Skin epidermis (tissue), 12 donors: ENCODE data around the gene CDIPT.
"Not testable (repeated sequence)": the region's sequence is repeated elsewhere in the genome, so short reads cannot be mapped to it uniquely, and the experiment has no call there.

Experiments used
- H3K27ac ChIP-seq, 21 experiments: fragments of 200-600 bp; sonication (generic) in 11 of 21; one replicate each; pipeline ENCODE4 v1.5.0; 2020; ENCODE audit warnings: mild to moderate bottlenecking in 3 of 21, inconsistent platforms in 2 of 21, moderate library complexity in 2 of 21
- H3K4me3 ChIP-seq, 7 experiments: fragments of 200-600 bp; sonication (generic) in 2 of 7; one replicate each; pipeline ENCODE4 v1.5.0; 2020; ENCODE audit warnings: inconsistent platforms in 2 of 7, mild to moderate bottlenecking in 2 of 7, moderate library complexity in 1 of 7

Gene CDIPT

DNA sequence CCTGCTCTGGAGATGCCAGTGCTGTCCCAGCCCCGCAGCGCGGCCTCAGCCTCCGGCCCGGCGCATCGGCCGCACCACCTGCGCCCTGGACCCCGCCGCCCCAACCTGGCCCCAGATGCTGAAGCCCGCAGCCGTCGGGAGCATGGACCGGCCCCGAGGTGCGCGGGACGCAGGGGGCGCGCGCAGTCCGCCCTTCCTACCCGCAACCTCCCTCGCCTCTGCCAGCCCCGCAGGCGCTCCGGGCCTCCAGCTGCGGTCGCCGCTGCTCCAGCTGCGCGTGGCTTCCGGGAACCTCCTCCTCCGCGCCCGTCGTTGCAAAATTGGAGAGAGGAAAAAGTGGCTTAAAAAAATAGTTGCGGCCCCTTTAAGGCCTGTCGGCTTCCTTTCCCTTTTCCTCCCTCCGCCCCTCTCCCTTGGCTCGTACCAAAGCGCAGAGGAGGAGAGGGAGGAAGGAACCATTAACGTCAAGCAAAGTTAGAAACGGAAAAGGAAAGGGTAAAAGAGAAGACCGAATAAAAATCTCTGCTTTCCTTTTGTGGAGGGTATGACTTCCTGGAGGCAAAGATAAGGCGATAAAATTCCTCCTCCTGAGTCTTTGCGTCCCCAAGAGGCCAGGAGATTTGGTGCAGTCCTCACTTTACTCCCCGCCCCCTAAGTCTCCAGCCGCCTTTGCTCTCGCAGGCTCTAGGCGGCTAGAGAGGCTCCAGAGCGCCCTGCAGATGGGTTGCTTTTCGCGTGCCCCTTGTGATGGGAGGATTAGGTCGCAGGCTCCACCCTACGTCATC, at the start of gene CDIPT:
Gene CDIPT (minus strand): TSS at position 343 of the 785 bp plus-strand sequence. CDS start 369 bp downstream, outside the sequence.
- Histone ChIP-seq H3K4me3 (peak within 1 kb of the TSS; percentile 67 to 97 (median 86)), H3K27ac (peak within 1 kb of the TSS; percentile 61 to 100 (median 97))

DNA sequence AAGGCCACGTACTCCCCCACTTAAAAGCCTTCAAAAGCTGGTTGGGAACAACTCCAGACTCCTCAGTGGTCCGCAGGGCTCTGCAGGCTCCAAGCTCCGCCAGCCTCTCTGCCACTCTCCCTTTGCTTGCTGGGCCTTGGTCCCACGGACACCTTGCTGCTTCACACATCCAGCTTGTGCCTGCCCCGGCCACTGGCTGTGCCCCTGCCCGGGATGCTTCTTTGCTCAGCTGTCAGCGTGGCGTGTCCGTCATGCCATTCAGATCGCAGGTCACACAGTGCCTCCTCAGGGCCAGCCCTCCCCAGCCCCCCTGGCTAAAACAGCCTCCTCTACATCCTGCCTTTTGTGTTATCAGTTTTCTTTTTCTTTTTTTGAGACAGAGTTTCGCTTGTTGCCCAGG, 49.1 kb upstream of the CDIPT start:
- no peak overlapping the region for H3K4me3 ChIP-seq

DNA sequence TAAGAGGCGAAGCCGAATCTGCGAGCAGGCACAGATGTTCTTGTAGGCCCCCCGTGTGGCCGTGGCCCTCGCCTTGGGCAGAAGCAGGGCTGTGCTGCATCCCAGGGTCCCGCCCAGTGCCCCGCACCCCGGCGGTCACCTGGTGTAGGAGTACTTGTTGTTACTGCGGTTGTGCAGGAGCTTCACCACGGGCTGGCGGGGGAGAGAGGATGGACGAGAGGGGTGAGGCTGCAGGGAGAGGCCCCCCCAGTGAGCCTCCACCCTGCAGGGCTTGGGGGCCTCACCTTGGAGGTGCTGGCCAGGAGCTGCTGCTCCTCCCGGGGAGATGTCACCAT, 48.6 kb upstream of the CDIPT start:
- no peak overlapping the region for H3K4me3 ChIP-seq

More for the DNA sequence above, 49.1 kb upstream of the CDIPT start:
- no peak overlapping the region for H3K27ac ChIP-seq

DNA sequence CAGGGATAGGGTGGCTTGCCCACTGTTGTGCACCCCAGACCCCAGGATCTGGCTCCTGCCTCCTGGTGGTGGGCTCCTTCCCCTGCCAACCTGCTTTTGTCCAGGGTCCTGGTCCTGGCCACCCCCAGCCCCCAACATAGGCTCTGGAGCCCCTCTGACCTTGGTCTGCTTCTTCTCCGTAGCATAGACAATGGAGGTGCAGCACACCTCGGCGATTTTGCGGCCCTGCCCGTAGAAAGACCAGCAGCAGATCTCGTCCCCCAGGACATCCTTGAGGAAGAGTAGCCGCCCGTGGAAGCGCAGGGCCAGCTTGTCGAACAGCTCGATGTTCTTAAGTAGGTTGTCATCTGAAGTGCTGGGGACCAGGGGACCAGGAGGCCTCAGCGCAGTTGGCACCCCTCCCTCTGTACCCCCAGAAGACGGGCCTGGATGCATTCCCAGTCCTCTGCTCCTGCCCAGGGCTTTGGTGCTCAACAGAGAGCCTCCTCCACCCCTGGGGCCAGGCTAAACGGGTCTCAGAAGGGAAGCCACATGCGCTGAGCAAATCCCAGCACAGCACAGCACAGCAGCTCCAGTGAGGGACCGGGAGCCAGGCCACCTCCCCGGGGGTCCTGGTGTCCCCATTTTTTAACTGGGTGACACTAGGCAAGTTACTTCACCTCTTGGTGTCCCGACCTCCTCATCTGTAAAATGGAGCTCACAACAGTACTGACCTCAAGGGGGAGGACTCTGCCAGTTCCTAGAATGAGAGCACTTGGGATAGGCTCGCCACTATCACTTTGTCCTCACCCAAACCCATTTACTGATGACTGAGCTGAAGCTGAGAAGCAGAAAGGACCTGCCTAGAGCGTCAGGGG, 48.0 kb upstream of the CDIPT start:
- Histone ChIP-seq H3K4me3 (no peak overlapping the region), H3K27ac (no peak overlapping the region)

More for the DNA sequence above, 48.6 kb upstream of the CDIPT start:
- H3K27ac ChIP-seq, result no peak overlapping the region

DNA sequence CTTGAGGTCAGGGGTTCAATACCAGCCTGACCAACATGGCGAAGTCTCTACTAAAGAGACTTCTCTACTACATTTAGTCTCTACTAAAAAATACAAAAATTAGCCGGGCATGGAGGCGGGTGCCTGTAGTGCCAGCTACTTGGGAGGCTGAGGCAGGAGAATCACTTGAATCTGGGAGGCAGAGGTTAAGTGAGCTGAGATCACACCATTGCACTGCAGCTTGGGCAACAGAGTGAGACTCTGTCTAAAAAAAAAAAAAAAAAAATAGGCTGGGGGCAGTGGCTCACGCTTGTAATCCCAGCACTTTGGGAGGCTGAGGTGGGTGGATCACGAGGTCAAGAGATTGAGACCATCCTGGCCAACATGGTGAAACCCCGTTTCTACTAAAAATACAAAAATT, 46.8 kb upstream of the CDIPT start:
- not testable (repeated sequence) for H3K27ac ChIP-seq, H3K4me3 ChIP-seq

DNA sequence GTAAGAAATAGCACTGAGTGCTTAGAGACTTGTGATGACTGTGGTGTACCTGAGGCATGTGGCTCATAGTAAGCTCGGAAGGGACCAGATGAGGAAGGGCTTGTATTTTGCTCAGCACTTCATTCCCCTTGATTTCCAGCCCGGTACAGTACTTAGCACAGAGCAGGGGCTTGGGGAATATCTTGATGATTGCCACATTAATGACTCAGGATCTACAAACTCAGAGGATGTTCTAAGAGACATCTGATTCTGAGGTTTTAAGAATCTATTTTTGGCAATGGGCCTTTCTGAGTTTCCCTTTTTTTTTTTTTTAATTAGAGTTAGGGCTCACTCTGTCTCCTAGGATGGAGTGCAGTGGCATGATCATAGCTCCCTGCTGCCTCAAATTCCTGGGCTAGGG, 46.4 kb upstream of the CDIPT start:
- no peak overlapping the region for H3K4me3 ChIP-seq
- no peak overlapping the region for H3K27ac ChIP-seq

GRCh38 chr16:29908719-29909220, 45.7 kb upstream of the CDIPT start:
- no peak overlapping the region for H3K4me3 ChIP-seq
- no peak overlapping the region for H3K27ac ChIP-seq

- H3K27ac ChIP-seq, result no peak overlapping the region
- no peak overlapping the region for H3K4me3 ChIP-seq
These were observed 44.9 kb upstream of the CDIPT start for GRCh38 chr16:29907973-29908372.

DNA sequence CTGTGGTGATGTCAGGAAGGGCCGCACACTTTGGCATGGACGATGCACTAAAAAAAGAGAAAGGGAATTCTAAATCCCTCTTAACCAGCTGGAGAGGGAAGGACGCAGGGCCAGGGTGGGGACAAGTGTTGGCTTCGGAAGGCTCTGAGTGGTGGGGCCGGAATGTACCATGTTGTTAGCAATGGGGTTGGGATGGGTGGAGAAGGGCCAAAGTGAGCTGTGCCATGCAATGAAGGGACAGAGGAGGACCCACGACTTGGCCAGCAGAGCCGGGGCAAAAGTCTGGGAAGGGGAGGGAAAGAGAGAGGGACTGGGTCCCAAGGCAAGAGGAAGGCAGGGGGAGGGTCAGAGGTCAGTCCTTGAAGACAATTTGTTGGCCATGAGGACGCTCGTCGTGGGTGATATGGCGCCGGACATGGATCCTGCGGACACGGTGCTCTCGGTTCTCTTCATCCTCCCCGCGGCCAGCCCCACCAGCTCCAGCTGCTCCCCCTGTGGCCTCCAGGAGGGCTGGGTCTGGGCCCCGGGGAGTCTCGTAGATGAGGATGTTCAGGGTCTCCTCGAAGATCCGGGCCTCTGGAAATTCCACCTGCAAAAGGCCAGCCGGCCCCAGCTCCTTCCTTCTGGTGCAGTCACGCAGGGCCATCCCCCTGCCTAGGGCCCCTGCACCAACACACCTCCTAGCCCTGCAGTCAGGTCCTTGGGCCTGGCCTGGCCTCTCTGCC, 43.7 kb upstream of the CDIPT start:
- Histone ChIP-seq H3K27ac (no peak overlapping the region), H3K4me3 (no peak overlapping the region)

DNA sequence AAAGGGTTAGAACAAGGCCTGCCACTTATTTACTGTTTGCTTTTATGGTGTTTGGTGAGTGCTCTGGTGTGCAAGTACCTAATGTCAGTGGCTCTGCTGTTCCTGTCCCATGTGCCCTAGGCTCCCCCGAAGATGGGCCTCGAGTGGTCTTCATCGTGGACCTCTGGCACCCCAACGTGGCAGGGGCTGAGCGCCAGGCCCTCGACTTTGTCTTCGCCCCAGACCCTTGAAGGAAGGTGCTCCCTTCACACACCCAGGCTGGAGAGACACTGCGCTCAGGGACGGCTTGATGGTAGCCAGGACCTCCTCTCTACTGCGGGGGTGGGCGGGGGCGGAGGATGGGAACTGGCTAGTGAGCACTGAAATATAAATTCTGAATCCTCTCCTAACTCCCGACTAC, 42.6 kb upstream of the CDIPT start:
- H3K4me3 ChIP-seq, result no peak overlapping the region
- no peak overlapping the region for H3K27ac ChIP-seq

DNA sequence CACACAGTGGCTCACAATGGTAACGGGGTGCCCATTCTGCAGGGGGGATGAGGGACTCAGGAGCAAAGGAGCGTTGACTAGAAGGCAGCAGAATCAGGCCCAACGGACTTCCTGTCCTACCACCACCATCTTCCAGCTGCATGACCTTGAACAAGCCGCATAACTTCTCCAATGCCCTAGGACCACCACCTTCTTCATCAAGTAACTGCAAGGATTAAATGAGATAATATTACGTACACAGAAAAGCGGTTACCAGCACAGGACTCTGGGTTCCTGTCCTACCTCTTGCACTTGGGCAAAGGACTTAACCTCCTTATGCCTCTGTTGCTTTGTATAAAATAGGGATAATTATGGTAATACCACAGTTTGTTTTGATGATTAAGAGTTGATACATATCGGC, 41.9 kb upstream of the CDIPT start:
- Histone ChIP-seq H3K4me3 (no peak overlapping the region), H3K27ac (no peak overlapping the region)

DNA sequence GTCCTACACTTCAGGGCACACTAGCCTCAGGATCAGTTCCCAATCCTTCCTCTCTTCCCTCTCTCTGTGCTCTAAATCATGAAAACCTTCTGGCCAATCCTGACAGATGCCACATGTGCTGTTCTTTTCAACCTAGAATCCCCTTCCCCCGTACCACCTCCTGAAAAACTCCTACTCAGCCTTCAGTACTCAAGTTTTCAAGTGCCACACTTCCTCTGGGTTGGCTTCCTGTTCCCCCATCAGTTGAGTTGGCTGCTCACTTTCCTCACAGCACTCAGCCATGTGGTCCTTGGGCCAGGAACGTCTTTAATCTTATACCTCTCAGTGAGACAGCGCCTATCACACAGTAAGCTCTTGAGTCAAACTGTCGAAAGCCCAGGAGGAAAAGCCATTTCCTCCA, 40.6 kb upstream of the CDIPT start:
- no peak overlapping the region for H3K4me3 ChIP-seq
- no peak overlapping the region for H3K27ac ChIP-seq

GRCh38 chr16:29901607-29901945, 38.5 kb upstream of the CDIPT start:
- no peak overlapping the region for H3K27ac ChIP-seq
- no peak overlapping the region for H3K4me3 ChIP-seq

- H3K27ac ChIP-seq, result peak overlapping the region in 2 of 21 experiments; percentile 8 to 29
These were observed 38.0 kb upstream of the CDIPT start for GRCh38 chr16:29900888-29901606.

DNA sequence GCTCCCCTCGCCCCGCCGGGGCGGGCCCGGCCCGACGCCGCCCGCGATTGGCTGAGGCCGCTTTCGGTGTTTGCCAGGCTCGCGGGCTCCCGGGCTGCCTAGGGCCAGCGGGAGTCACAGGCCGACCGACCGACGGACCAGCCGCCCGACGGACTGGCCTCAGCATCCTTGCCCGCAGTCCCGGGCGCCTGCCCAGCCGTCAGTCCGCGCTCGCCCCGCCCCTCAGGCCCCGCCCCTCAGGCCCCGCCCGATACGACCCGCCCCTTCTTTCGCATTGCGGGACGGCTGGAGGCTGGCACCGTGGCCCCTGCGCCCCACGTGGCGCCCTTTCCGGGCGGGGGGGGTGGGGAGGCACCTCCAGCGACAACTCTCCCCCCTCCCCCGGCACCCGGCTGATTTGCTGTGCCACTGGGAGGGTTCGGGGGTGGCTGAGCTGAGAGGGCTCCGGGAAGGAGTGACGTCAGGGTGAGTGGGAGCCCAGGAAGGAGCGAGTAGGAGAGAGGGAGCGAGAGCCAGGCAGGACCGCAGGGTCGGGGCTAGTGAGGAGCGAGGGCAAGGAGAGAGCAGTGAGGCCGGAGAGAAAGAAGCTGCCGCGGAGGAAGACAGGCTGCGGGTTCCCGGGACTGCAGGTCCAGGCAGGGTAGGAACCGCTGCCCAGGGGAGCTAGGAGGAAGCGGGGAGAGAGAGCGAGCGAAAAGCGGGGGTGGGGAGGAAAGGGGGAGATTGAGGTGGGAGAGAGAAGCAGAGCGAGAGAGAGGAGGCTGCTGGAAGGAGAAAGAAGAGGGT, 37.3 kb upstream of the CDIPT start, which contains the start of gene ASPHD1:
Gene ASPHD1 (plus strand): TSS at position 387 of the 786 bp plus-strand sequence. CDS start 484 bp downstream, outside the sequence.
- Histone ChIP-seq H3K27ac (peak within 1 kb of the TSS in 6 of 21 experiments; percentile 3 to 42 (median 24)), H3K4me3 (peak within 1 kb of the TSS; percentile 34 to 69 (median 62))

More at GRCh38 chr16:29900888-29901606, 38.0 kb upstream of the CDIPT start:
- peak overlapping the region in 6 of 7 experiments; percentile 34 to 69 (median 64) for H3K4me3 ChIP-seq

DNA sequence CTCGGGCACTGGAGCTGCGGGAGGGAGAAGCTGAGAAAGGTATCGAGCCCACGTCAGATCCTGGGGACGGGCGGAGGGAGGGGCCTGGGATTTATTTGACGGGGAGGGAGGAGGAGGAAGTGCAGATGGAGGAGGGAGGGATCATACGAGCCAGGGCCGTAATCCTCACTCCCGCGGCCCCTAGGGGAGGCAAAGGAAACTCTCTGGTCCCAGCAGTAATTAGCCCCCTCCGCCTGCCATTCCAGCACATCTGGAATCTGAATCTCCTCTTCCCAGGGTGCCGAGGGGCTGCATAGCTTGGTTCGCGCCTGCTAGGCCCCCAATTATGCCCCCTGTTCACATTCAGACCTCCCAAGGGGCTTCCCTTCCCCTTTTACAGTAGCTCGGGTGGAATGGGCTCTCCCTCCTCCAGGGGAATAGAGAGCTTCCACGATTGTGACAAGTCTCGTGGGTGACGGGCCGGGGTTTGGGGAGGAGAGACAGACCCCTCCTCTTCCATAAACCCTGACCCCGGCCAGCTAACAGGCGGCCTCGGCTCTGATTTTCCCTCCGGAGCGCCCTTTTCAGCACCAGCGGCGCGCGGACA, 36.6 kb upstream of the CDIPT start, which contains the start of gene SEZ6L2:
Gene SEZ6L2 (minus strand): TSS at position 35 of the 586 bp plus-strand sequence. CDS start 531 bp downstream, outside the sequence.
- peak within 1 kb of the TSS in 7 of 21 experiments; percentile 3 to 49 (median 29) for H3K27ac ChIP-seq
- peak within 1 kb of the TSS; percentile 34 to 69 (median 62) for H3K4me3 ChIP-seq

DNA sequence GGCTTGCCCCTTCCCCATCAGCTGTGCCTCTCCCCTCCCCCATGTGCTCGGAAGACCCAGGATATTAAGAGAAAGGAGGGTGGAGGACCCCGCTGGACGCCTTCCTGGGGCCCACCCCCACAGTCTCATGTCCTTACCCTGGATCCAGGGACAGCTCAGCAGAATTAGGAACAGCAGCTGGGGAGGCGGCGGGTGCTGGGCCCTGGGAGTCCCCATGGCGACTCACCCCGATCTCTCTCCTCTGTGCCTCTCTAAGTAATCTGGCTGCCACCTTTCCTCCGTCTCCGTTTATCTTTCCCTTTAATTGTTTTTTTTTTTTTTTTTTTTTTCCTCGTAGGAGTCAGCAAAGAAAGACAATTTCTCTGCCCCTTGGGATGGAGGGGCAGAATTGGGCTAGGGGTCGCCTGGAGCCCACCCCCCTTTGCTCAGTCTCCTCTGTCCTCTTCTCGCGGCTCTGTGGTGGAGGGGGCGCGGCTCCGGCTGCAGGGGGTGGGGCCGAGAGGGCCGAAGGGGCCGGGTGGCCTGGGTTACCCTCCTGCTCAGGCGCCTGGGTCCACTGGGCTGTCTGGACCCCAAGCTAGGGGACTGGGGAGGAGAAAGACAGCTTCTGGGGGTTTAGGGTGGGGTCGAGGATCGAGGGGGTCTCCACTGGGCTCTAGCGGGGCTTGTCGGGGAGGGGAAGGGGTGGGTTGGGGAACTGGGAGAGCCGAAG, 35.9 kb upstream of the CDIPT start:
- H3K27ac ChIP-seq, result peak overlapping the region in 3 of 21 experiments; percentile 29 to 49 (median 42)
- H3K4me3 ChIP-seq, result peak overlapping the region in 6 of 7 experiments; percentile 49 to 69 (median 64)
